HG03565 (cell line): ENCODE results near the gene ZBTB48.

ENCODE experiments used
- ATAC-seq: cut with Tn5 transposase; IDR thresholded peaks from one replicate; pipeline ENCODE4 v1.9.1; 2021; ENCODE audit warnings: mild to moderate bottlenecking, moderate library complexity; ENCODE audit not compliant: unreplicated experiment

Gene ZBTB48

GRCh38 chr1:6603915-6604558 lies 24.2 kb downstream of the ZBTB48 start:
- ATAC-seq = no peak

- ATAC-seq = peak; percentile 14
These were observed 33.0 kb downstream of the ZBTB48 start for GRCh38 chr1:6612641-6613360.

- peak; percentile 82 for ATAC-seq
These were observed 33.7 kb downstream of the ZBTB48 start, which contains the start of gene PHF13 for GRCh38 chr1:6613361-6614018. TSS of gene PHF13 (plus strand) at chr1:6613731. CDS start at chr1:6614067, 336 bp downstream.

GRCh38 chr1:6614019-6614928 lies 34.5 kb downstream of the ZBTB48 start:
- ATAC-seq = no peak

GRCh38 chr1:6614929-6615785 lies 35.4 kb downstream of the ZBTB48 start:
- ATAC-seq = no peak

- ATAC-seq = no peak
These were observed 39.3 kb downstream of the ZBTB48 start for GRCh38 chr1:6619045-6619444.

GRCh38 chr1:6621429-6622391 lies 41.9 kb downstream of the ZBTB48 start:
- no peak for ATAC-seq

- ATAC-seq = no peak
These were observed 42.8 kb downstream of the ZBTB48 start for GRCh38 chr1:6622396-6623152.

- ATAC-seq = no peak
These were observed 43.6 kb downstream of the ZBTB48 start for GRCh38 chr1:6623269-6623965.

GRCh38 chr1:6624710-6625583 lies 45.2 kb downstream of the ZBTB48 start, which contains the start of gene THAP3:
TSS of gene THAP3 (plus strand) at chr1:6624868. CDS start at chr1:6625219, 351 bp downstream.
- peak; percentile 47 for ATAC-seq

GRCh38 chr1:6625584-6626149 lies 45.9 kb downstream of the ZBTB48 start:
- no peak for ATAC-seq

GRCh38 chr1:6627031-6627430 lies 47.2 kb downstream of the ZBTB48 start:
- no peak for ATAC-seq

GRCh38 chr1:6627841-6628545 lies 48.2 kb downstream of the ZBTB48 start:
- ATAC-seq = no peak

- no peak for ATAC-seq
These were observed 49.2 kb downstream of the ZBTB48 start for GRCh38 chr1:6628971-6629479.

- no peak for ATAC-seq
These were observed 50.2 kb downstream of the ZBTB48 start for GRCh38 chr1:6630027-6630426.
